OCI-LY7 (cell line): ENCODE measurements around the gene FAM24A.

Experiments used
- CTCF ChIP-seq: fragments of 200-600 bp; sonication (generic); conservative IDR thresholded peaks from 2 replicates; pipeline ENCODE4 v1.5.1; 2014; ENCODE audit warnings: mild to moderate bottlenecking, antibody characterized with exemption, low read length, moderate library complexity, mixed read lengths
- EZH2phosphoT487 ChIP-seq: fragments of 200-600 bp; sonication (generic); IDR thresholded peaks from 2 replicates; pipeline ENCODE4 v1.6.1; 2018; ENCODE audit warnings: low read depth, borderline replicate concordance, mild to moderate bottlenecking, mixed run types, antibody characterized with exemption, low read length, moderate library complexity, mixed read lengths

GRCh38 chr10:122957474-122957873 lies 47.1 kb downstream of the FAM24A start:
- TF ChIP-seq CTCF: no peak
- TF ChIP-seq EZH2phosphoT487: no peak
